A549 (cell line): ENCODE measurements around the gene B4GALT6.

Source experiments
- CEBPB ChIP-seq, 2 experiments: fragments of >200 bp in 1 of 2; sonication (Bioruptor Twin) in 1 of 2; formaldehyde crosslinking in 1 of 2; IDR thresholded peaks; 2 replicates each; pipeline ENCODE4 v1.6.1; 2012 to 2016
- NFE2L2 ChIP-seq: fragments of 150-350 bp; conservative IDR thresholded peaks from 2 replicates; pipeline ENCODE4 v1.6.1; 2014; ENCODE audit warnings: low read length
- TF ChIP-seq, protein P1 (sequence below): IDR thresholded peaks from 2 replicates; pipeline ENCODE4 v1.6.1; 2012
- TF ChIP-seq, protein P2 (sequence below): fragments of >200 bp; sonication (Bioruptor Twin); formaldehyde crosslinking; IDR thresholded peaks from 3 replicates; pipeline ENCODE4 v1.5.1; 2016

DNA sequence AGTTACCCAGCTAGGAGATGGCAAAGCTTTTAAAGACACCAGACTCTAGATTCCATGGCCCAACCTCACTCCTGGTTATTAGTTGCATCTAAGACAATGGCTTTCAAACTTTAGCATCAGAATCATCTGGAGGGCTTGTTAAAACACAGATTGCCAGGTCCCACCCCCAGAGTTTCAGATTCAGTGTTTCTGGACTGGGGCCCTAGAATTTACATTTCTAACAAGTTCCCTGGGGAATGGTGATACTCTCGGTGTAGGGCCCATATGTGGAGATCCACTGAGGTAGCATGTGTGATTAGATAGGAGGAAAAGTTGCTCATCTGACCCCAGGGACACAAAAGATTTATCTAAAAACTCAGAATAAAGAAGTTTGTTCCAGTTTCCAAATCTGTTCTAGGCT lies 107.2 kb downstream of the B4GALT6 start:
- TF ChIP-seq CEBPB (IDR thresholded peaks at IDR 0.05): no peak
- TF ChIP-seq, protein P1, sequence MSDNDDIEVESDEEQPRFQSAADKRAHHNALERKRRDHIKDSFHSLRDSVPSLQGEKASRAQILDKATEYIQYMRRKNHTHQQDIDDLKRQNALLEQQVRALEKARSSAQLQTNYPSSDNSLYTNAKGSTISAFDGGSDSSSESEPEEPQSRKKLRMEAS: no peak
- TF ChIP-seq NFE2L2: no peak
- TF ChIP-seq, protein P2, sequence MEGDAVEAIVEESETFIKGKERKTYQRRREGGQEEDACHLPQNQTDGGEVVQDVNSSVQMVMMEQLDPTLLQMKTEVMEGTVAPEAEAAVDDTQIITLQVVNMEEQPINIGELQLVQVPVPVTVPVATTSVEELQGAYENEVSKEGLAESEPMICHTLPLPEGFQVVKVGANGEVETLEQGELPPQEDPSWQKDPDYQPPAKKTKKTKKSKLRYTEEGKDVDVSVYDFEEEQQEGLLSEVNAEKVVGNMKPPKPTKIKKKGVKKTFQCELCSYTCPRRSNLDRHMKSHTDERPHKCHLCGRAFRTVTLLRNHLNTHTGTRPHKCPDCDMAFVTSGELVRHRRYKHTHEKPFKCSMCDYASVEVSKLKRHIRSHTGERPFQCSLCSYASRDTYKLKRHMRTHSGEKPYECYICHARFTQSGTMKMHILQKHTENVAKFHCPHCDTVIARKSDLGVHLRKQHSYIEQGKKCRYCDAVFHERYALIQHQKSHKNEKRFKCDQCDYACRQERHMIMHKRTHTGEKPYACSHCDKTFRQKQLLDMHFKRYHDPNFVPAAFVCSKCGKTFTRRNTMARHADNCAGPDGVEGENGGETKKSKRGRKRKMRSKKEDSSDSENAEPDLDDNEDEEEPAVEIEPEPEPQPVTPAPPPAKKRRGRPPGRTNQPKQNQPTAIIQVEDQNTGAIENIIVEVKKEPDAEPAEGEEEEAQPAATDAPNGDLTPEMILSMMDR: no peak
